K562 (cell line): ENCODE results near the gene ZCCHC3. TPM values are rescaled to one million over a fixed set of nuclear protein-coding genes. Genes with fewer than 3 reads are reported as not detected.

ENCODE experiments used
- ATAC-seq: fragments of 200-7000 bp; cut with Tn5 transposase; 3 replicates; pipeline ENCODE4 v1.9.1; 2020; ENCODE audit warnings: moderate library complexity
- BruUV-seq: library from RNA; stranded (reverse); fragments of 400-500 nt; replicated peaks from 2 replicates; lab custom pipeline; 2021; lab: Mats Ljungman, UMichigan
- CTCF ChIA-PET: fragments of 300-600 bp; formaldehyde crosslinking; extraction: SDS; loops from one replicate; lab custom pipeline; 2021; ENCODE audit warnings: low intra/inter-chr PET ratio; lab: Yijun Ruan, JAX
- POLR2A ChIA-PET: fragments of 300-600, 350-650 bp; sonication (Branson Sonifier 250); formaldehyde crosslinking; extraction: SDS; loops from one replicate; lab custom pipeline; 2021; ENCODE audit warnings: antibody characterized with exemption, inconsistent platforms; lab: Yijun Ruan, JAX
- DNase-seq, 4 experiments: peaks; one replicate each; pipeline versions ENCODE4 v3.0.0 to v3.0.0-alpha.2; 2011 to 2018; ENCODE audit warnings: low spot score in 3 of 4, mixed read lengths in 3 of 4; ENCODE audit errors: extremely low read depth in 1 of 4
- FAIRE-seq: peaks from 2 replicates; lab custom pipeline; 2011; peaks lifted over from hg19 to GRCh38; lab: Jason Lieb, UNC
- H2AFZ ChIP-seq: 2 replicates; pipeline ENCODE4 v1.6.0; 2011; ENCODE audit warnings: low read depth, low read length, control low read depth, inconsistent platforms
- H3K27ac ChIP-seq: fragments of 200-600 bp; 3 replicates; pipeline ENCODE4 v1.8.0; 2011; ENCODE audit warnings: low read depth, mild to moderate bottlenecking, control low read depth, inconsistent platforms, low read length, moderate library complexity, mixed read lengths; ENCODE audit errors: extremely low read depth
- H3K27me3 ChIP-seq, 2 experiments: fragments of 300-600 bp in 1 of 2; 2 replicates in 1 of 2; 3 replicates in 1 of 2; pipeline versions ENCODE4 v1.6.0 to v1.8.0; 2011; ENCODE audit warnings: inconsistent platforms in 2 of 2, low read length in 2 of 2, mild to moderate bottlenecking in 1 of 2, mixed read lengths in 1 of 2, moderate library complexity in 1 of 2; ENCODE audit not compliant: control insufficient read depth in 2 of 2, insufficient read depth in 2 of 2
- H3K36me3 ChIP-seq: fragments of 300-600 bp; 3 replicates; pipeline ENCODE4 v1.8.0; 2011; ENCODE audit warnings: mild to moderate bottlenecking, low read length, inconsistent platforms; ENCODE audit not compliant: control insufficient read depth, insufficient read depth
- H3K4me1 ChIP-seq, 2 experiments: fragments of 200-600 bp in 1 of 2; replicated peaks in 1 of 2; 2 replicates in 1 of 2; 3 replicates in 1 of 2; pipeline versions ENCODE4 v1.5.1 to v1.8.0; 2011; ENCODE audit warnings: inconsistent platforms in 2 of 2, low read length in 2 of 2, mild to moderate bottlenecking in 1 of 2, mixed read lengths in 1 of 2, moderate library complexity in 1 of 2; ENCODE audit not compliant: control insufficient read depth in 2 of 2, insufficient read depth in 2 of 2
- H3K4me2 ChIP-seq: 2 replicates; pipeline ENCODE4 v1.6.1; 2011; ENCODE audit warnings: low read length, control low read depth, inconsistent platforms, mixed read lengths; ENCODE audit not compliant: insufficient read depth
- H3K4me3 ChIP-seq: fragments of 200-600 bp; sonication (generic), shearing (Covaris generic); 2 replicates; pipeline ENCODE4 v1.5.1; 2016; ENCODE audit warnings: control low read depth, inconsistent platforms
- H3K79me2 ChIP-seq: fragments of 200-600 bp; 3 replicates; pipeline ENCODE4 v1.8.0; 2011; ENCODE audit warnings: low read length, inconsistent platforms; ENCODE audit not compliant: control insufficient read depth, insufficient read depth
- H3K9ac ChIP-seq, 2 experiments: 2 replicates each; pipeline versions ENCODE4 v1.6.0 to v1.6.1; 2011; ENCODE audit warnings: low read depth in 2 of 2, low read length in 2 of 2, control low read depth in 1 of 2, inconsistent platforms in 1 of 2, mild to moderate bottlenecking in 1 of 2, mixed read lengths in 1 of 2; ENCODE audit not compliant: insufficient read depth in 1 of 2
- H3K9me1 ChIP-seq: one replicate; pipeline ENCODE4 v1.6.0; 2011; ENCODE audit warnings: inconsistent platforms, mild to moderate bottlenecking, low read length, moderate library complexity; ENCODE audit not compliant: control insufficient read depth, insufficient read depth
- H3K9me3 ChIP-seq: replicated peaks from 2 replicates; pipeline ENCODE4 v1.5.1; 2011; ENCODE audit warnings: low read depth, low read length, inconsistent platforms; ENCODE audit not compliant: control insufficient read depth, insufficient read depth
- H4K20me1 ChIP-seq: replicated peaks from 2 replicates; pipeline ENCODE4 v1.6.1; 2011; ENCODE audit warnings: low read length, inconsistent platforms, mixed read lengths; ENCODE audit not compliant: control insufficient read depth, insufficient read depth
- BRCA1 ChIP-seq, 2 experiments: fragments of 450-650 bp in 1 of 2; sonication (generic) in 1 of 2; formaldehyde crosslinking in 1 of 2; IDR thresholded peaks; 2 replicates each; pipeline versions ENCODE4 v1.5.0 to v1.6.1; 2017 to 2020; ENCODE audit warnings: mild to moderate bottlenecking in 1 of 2, missing genetic modification reagents in 1 of 2
- FOXA3 ChIP-seq, 2 experiments: fragments of 450-650 bp in 1 of 2; sonication (generic) in 1 of 2; formaldehyde crosslinking; IDR thresholded peaks in 1 of 2; conservative IDR thresholded peaks in 1 of 2; 2 replicates each; pipeline versions ENCODE4 v1.4.0 to v1.8.0; 2020 to 2022; ENCODE audit warnings: mild to moderate bottlenecking in 2 of 2, missing genetic modification reagents in 1 of 2
- MTA2 ChIP-seq: fragments of 450-650 bp; IDR thresholded peaks from 2 replicates; pipeline ENCODE4 v1.6.1; 2016; ENCODE audit warnings: low read depth
- POLR2G ChIP-seq: fragments of 200-400 bp; formaldehyde crosslinking; IDR thresholded peaks from 2 replicates; pipeline ENCODE4 v1.6.1; 2017; ENCODE audit warnings: low read depth, mild to moderate bottlenecking, antibody characterized with exemption, low read length, moderate library complexity
- SIN3A ChIP-seq, 2 experiments: fragments of 150-350 bp in 1 of 2; IDR thresholded peaks; 2 replicates each; pipeline ENCODE4 v1.6.1; 2011 to 2016; ENCODE audit warnings: borderline replicate concordance in 2 of 2, low read depth in 2 of 2, low read length in 2 of 2, mild to moderate bottlenecking in 2 of 2, moderate library complexity in 2 of 2; ENCODE audit not compliant: control insufficient read depth in 1 of 2
- ZBTB34 ChIP-seq: fragments of 250-450 bp; sonication (Bioruptor Pico); IDR thresholded peaks from 2 replicates; pipeline ENCODE4 v1.8.0; 2021; ENCODE audit warnings: mild to moderate bottlenecking, moderate library complexity
- ZFX ChIP-seq: sonication (generic); formaldehyde crosslinking; IDR thresholded peaks from 2 replicates; pipeline ENCODE4 v1.8.0; 2022; ENCODE audit warnings: mild to moderate bottlenecking, missing genetic modification reagents, moderate library complexity
- ZKSCAN8 ChIP-seq: fragments of 200-800 bp; sonication (Bioruptor generic); IDR thresholded peaks from 2 replicates; pipeline ENCODE4 v1.6.1; 2016; ENCODE audit warnings: missing genetic modification characterization, missing compliant biosample characterization
- ZNF217 ChIP-seq: sonication (generic); formaldehyde crosslinking; IDR thresholded peaks from 2 replicates; pipeline ENCODE4 v1.8.0; 2022; ENCODE audit warnings: mild to moderate bottlenecking, missing genetic modification reagents
- ZNF24 ChIP-seq: fragments of 450-650 bp; IDR thresholded peaks from 2 replicates; pipeline ENCODE4 v1.6.1; 2016
- ZNF696 ChIP-seq: fragments of 250-450 bp; sonication (Bioruptor Pico); conservative IDR thresholded peaks from 2 replicates; pipeline ENCODE4 v1.4.0; 2020; ENCODE audit warnings: mild to moderate bottlenecking, moderate library complexity
- WGBS: fragments of 100-300 bp; shearing (Covaris generic); methylation state at CpG from one replicate; pipeline ENCODE4 v1.1.6; 2016; ENCODE audit warnings: low coverage, mixed read lengths; ENCODE audit not compliant: insufficient coverage; ENCODE audit errors: missing lambda C conversion rate; 5-methylcytosine and 5-hydroxymethylcytosine counted together
- in situ Hi-C: fragments of 300-500 bp; cut with MboI; formaldehyde crosslinking; loops from 4 replicates; pipeline ENCODE4 v1.15.0; 2018; ENCODE audit warnings: inconsistent platforms, mixed read lengths
- intact Hi-C: fragments of 100-400 bp; cut with micrococcal nuclease; formaldehyde crosslinking; loops from 2 replicates; pipeline ENCODE4 v1.14.2; 2022
- polyA plus RNA-seq, 8 experiments: library from polyadenylated mRNA; depleted of rRNA in 4 of 8; stranded (reverse) in 5 of 8; unstranded in 3 of 8; fragments of >200 nt; fragmentation: Nextera tagmentation in 2 of 8; fragmentation: Illumina TruSeq in 1 of 8; extraction: Ambion mirVana in 2 of 8; extraction: Trizol in 1 of 8; gene quantifications; 2 replicates each; pipeline versions ENCODE4 v1.2.1 to v1.2.3, GENCODE V29; 2011 to 2014; ENCODE audit warnings: inconsistent platforms in 1 of 8, missing spikeins in 1 of 8
- total RNA-seq, 7 experiments: library from RNA; depleted of rRNA in 6 of 7; stranded (reverse); fragments of >200 nt in 6 of 7; fragmentation: Illumina TruSeq in 2 of 7; extraction: Trizol in 2 of 7; gene quantifications; 2 replicates each; pipeline versions ENCODE4 v1.2.1 to v1.2.3, GENCODE V29; 2011 to 2021; ENCODE audit warnings: low replicate concordance in 1 of 7
- TF ChIP-seq, protein P1 (sequence below): fragments of 250-450 bp; sonication (Bioruptor Pico); IDR thresholded peaks from 2 replicates; pipeline ENCODE4 v1.8.0; 2021; ENCODE audit warnings: borderline replicate concordance, mild to moderate bottlenecking, moderate library complexity; ENCODE audit not compliant: poor library complexity, severe bottlenecking
- TF ChIP-seq, protein P2 (sequence below): fragments of 250-450 bp; sonication (Bioruptor Pico); IDR thresholded peaks from 2 replicates; pipeline ENCODE4 v1.5.0; 2020; ENCODE audit warnings: mild to moderate bottlenecking

Gene ZCCHC3
- total and polyA plus RNA-seq, 9 of the 15 experiments (the other 6 are each of a cell fraction or from before 2014, with no cell fraction given) = 2.8 to 23.3 (median 16.5) TPM

- peaks cover 31% of the 10 kb centered on the region; the same call in 2 of the 3 replicates for H3K36me3 ChIP-seq
- no TSS peak for BruUV-seq
- H3K9me1 ChIP-seq = no peaks in the 10 kb centered on the region
- H3K79me2 ChIP-seq = no peaks in the 10 kb centered on the region
- H4K20me1 ChIP-seq = no peaks in the 10 kb centered on the region
- POLR2A ChIA-PET = no interaction called here
- in situ Hi-C loops = no loop called here
- TF ChIP-seq ZNF217 (CRISPR knock-in tag) (no peak), MTA2 (no peak), ZFX (CRISPR knock-in tag) (no peak), POLR2G (no peak), ZBTB34 (no peak), ZNF696 (no peak), SIN3A (IDR thresholded peaks at IDR 0.05; ENCODE audit: borderline replicate concordance in 2 of 2, control insufficient read depth in 1 of 2, low read depth in 2 of 2, low read length in 2 of 2) (no peak), FOXA3 (CRISPR knock-in tag; conservative IDR thresholded peaks at IDR 0.05 in 1 of 2, IDR thresholded peaks at IDR 0.05 in 1 of 2) (no peak), BRCA1 (IDR thresholded peaks at IDR 0.05) (no peak), BRCA1 (CRISPR knock-in tag; IDR thresholded peaks at IDR 0.05) (no peak), ZKSCAN8 (CRISPR knock-in tag) (no peak), ZNF24 (no peak)
- TF ChIP-seq, protein P1, sequence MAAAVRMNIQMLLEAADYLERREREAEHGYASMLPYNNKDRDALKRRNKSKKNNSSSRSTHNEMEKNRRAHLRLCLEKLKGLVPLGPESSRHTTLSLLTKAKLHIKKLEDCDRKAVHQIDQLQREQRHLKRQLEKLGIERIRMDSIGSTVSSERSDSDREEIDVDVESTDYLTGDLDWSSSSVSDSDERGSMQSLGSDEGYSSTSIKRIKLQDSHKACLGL (CRISPR knock-in tag) = no peak
- TF ChIP-seq, protein P2, sequence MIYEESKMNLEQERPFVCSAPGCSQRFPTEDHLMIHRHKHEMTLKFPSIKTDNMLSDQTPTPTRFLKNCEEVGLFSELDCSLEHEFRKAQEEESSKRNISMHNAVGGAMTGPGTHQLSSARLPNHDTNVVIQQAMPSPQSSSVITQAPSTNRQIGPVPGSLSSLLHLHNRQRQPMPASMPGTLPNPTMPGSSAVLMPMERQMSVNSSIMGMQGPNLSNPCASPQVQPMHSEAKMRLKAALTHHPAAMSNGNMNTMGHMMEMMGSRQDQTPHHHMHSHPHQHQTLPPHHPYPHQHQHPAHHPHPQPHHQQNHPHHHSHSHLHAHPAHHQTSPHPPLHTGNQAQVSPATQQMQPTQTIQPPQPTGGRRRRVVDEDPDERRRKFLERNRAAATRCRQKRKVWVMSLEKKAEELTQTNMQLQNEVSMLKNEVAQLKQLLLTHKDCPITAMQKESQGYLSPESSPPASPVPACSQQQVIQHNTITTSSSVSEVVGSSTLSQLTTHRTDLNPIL (CRISPR knock-in tag) = no peak
- TF ChIP-seq, all 486 proteins: peak for 0
- WGBS = 50% methylated on average over 2 of the region's 3 CpGs
- FAIRE-seq (no peak), DNase-seq (no peak), ATAC-seq (no peak)
- no peaks in the 10 kb centered on the region for H3K9me3 ChIP-seq
- CTCF ChIA-PET = no interaction called here
- intact Hi-C loops = no loop called here
- no peak overlapping the region for H3K4me2 ChIP-seq
- H3K9ac ChIP-seq = no peak overlapping the region
- no peak overlapping the region for H3K27ac ChIP-seq
- no peaks in the 10 kb centered on the region; a peak in 1 of 5 replicates for H3K4me1 ChIP-seq
- H3K27me3 ChIP-seq = no peaks in the 10 kb centered on the region
- H2AFZ ChIP-seq = no peak overlapping the region
- no peak overlapping the region for H3K4me3 ChIP-seq
Observed at GRCh38 chr20:273884-274283, 23.5 kb upstream of the ZCCHC3 start.
